Measurements from ENCODE around the gene CDH13.

The CDH13 gene

GRCh38 chr16:83704656-83705055 is 1077.9 kb downstream of the CDH13 start:
- TF ChIP-seq ZFP3 (CRISPR knock-in tag; IDR thresholded peaks at IDR 0.05) = no peak
- no peak for TF ChIP-seq POU6F1 (CRISPR knock-in tag; IDR thresholded peaks at IDR 0.05; ENCODE audit: borderline replicate concordance, low read depth)
- no peak for TF ChIP-seq SNAI2 (CRISPR knock-in tag; IDR thresholded peaks at IDR 0.05)
- TF ChIP-seq ZNF565 (CRISPR knock-in tag; conservative IDR thresholded peaks at IDR 0.05; ENCODE audit: low read depth) = no peak
- no peak for TF ChIP-seq PPARA (CRISPR knock-in tag; IDR thresholded peaks at IDR 0.05; ENCODE audit: borderline replicate concordance)
- no peak for TF ChIP-seq TOX (CRISPR knock-in tag; IDR thresholded peaks at IDR 0.05; ENCODE audit: borderline replicate concordance)
- no peak for TF ChIP-seq ISL1 (CRISPR knock-in tag; IDR thresholded peaks at IDR 0.05)
- TF ChIP-seq ZNF70 (CRISPR knock-in tag; IDR thresholded peaks at IDR 0.05) = no peak
- no peak for TF ChIP-seq ARNTL (CRISPR knock-in tag; IDR thresholded peaks at IDR 0.05; ENCODE audit: borderline replicate concordance, low read depth)
- TF ChIP-seq RARB (CRISPR knock-in tag; IDR thresholded peaks at IDR 0.05) = no peak
- TF ChIP-seq, protein P1, sequence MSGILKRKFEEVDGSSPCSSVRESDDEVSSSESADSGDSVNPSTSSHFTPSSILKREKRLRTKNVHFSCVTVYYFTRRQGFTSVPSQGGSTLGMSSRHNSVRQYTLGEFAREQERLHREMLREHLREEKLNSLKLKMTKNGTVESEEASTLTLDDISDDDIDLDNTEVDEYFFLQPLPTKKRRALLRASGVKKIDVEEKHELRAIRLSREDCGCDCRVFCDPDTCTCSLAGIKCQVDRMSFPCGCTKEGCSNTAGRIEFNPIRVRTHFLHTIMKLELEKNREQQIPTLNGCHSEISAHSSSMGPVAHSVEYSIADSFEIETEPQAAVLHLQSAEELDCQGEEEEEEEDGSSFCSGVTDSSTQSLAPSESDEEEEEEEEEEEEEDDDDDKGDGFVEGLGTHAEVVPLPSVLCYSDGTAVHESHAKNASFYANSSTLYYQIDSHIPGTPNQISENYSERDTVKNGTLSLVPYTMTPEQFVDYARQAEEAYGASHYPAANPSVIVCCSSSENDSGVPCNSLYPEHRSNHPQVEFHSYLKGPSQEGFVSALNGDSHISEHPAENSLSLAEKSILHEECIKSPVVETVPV (CRISPR knock-in tag; IDR thresholded peaks at IDR 0.05) = no peak
- TF ChIP-seq TSHZ2 (CRISPR knock-in tag; IDR thresholded peaks at IDR 0.05) = no peak
- no peak for TF ChIP-seq PATZ1 (CRISPR knock-in tag; IDR thresholded peaks at IDR 0.05; ENCODE audit: borderline replicate concordance)
- TF ChIP-seq OSR1 (CRISPR knock-in tag; IDR thresholded peaks at IDR 0.05) = no peak
- TF ChIP-seq BACH2 (CRISPR knock-in tag; IDR thresholded peaks at IDR 0.05; ENCODE audit: borderline replicate concordance) = no peak
- TF ChIP-seq, protein P2, sequence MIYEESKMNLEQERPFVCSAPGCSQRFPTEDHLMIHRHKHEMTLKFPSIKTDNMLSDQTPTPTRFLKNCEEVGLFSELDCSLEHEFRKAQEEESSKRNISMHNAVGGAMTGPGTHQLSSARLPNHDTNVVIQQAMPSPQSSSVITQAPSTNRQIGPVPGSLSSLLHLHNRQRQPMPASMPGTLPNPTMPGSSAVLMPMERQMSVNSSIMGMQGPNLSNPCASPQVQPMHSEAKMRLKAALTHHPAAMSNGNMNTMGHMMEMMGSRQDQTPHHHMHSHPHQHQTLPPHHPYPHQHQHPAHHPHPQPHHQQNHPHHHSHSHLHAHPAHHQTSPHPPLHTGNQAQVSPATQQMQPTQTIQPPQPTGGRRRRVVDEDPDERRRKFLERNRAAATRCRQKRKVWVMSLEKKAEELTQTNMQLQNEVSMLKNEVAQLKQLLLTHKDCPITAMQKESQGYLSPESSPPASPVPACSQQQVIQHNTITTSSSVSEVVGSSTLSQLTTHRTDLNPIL (CRISPR knock-in tag; IDR thresholded peaks at IDR 0.05; ENCODE audit: low read depth) = no peak
- TF ChIP-seq ESRRG (CRISPR knock-in tag; IDR thresholded peaks at IDR 0.05) = no peak
- no peak for TF ChIP-seq ZNF8 (CRISPR knock-in tag; IDR thresholded peaks at IDR 0.05)
- TF ChIP-seq TCF4 (CRISPR knock-in tag; IDR thresholded peaks at IDR 0.05; ENCODE audit: borderline replicate concordance) = no peak
- TF ChIP-seq ZC3H10 (CRISPR knock-in tag; IDR thresholded peaks at IDR 0.05) = no peak
- ATAC-seq = no peak

DNA sequence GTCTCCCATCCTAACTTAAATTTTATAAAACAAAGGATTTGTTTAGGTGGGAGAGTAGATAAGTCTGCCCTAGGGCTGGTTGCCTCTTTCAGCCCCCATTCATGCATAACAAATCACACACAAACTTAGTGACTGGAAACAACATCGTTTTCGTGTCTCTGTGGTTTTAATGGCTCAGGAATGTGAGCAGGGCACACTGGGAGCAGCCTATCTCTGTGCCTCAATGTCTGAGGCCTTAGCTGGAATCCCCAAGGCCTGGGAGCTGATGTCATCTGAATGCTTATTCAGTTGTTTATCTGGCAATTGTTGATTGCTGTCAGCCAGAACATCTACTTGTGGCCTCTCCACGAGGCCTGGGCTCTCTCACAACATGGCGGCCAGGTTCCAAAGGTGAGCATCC is 1079.1 kb downstream of the CDH13 start:
- ATAC-seq = no peak
- TF ChIP-seq ZFP3 (CRISPR knock-in tag; IDR thresholded peaks at IDR 0.05) (no peak), ISL1 (CRISPR knock-in tag; IDR thresholded peaks at IDR 0.05) (no peak), BACH2 (CRISPR knock-in tag; IDR thresholded peaks at IDR 0.05; ENCODE audit: borderline replicate concordance) (no peak), POU6F1 (CRISPR knock-in tag; IDR thresholded peaks at IDR 0.05; ENCODE audit: borderline replicate concordance, low read depth) (no peak), PATZ1 (CRISPR knock-in tag; IDR thresholded peaks at IDR 0.05; ENCODE audit: borderline replicate concordance) (no peak), TSHZ2 (CRISPR knock-in tag; IDR thresholded peaks at IDR 0.05) (no peak), TCF4 (CRISPR knock-in tag; IDR thresholded peaks at IDR 0.05; ENCODE audit: borderline replicate concordance) (no peak), PPARA (CRISPR knock-in tag; IDR thresholded peaks at IDR 0.05; ENCODE audit: borderline replicate concordance) (no peak), GLIS3 (CRISPR knock-in tag; IDR thresholded peaks at IDR 0.05) (no peak), ARNTL (CRISPR knock-in tag; IDR thresholded peaks at IDR 0.05; ENCODE audit: borderline replicate concordance, low read depth) (no peak), ZC3H10 (CRISPR knock-in tag; IDR thresholded peaks at IDR 0.05) (no peak), RARB (CRISPR knock-in tag; IDR thresholded peaks at IDR 0.05) (no peak), SNAI2 (CRISPR knock-in tag; IDR thresholded peaks at IDR 0.05) (no peak), ZFP30 (CRISPR knock-in tag; IDR thresholded peaks at IDR 0.05) (no peak)

All from SK-N-SH treated with all-trans-retinoic acid at 6 μM for 48 hours (cell line).